Gastroesophageal sphincter (tissue), 4 donors: ENCODE data around the gene RPP38. TPM values are rescaled to one million over a fixed set of nuclear protein-coding genes. Genes with fewer than 3 reads are reported as not detected.
A peak's percentile ranks its signal among the peaks of the same experiment; 100 is the strongest.

Experiments
- ATAC-seq: fragments of 150-250 bp; one replicate; pipeline ENCODE4 v1.9.1; 2016; ENCODE audit warnings: mild to moderate bottlenecking, moderate library complexity
- H3K27ac ChIP-seq, 4 donors: fragments of 200-600 bp; sonication (generic) in 3 of 4; 1 replicate in 3 of 4; 2 replicates in 1 of 4; pipeline ENCODE4 v1.5.1; 2016 to 2019
- H3K27me3 ChIP-seq: fragments of 200-600 bp; sonication (generic); one replicate; pipeline ENCODE4 v1.5.1; 2019
- H3K36me3 ChIP-seq, 2 donors: fragments of 200-600 bp; sonication (generic); one replicate each; pipeline ENCODE4 v1.5.1; 2019; ENCODE audit warnings: control low read depth in 1 of 2
- H3K4me1 ChIP-seq, 3 donors: fragments of 200-600 bp; sonication (generic); 1 replicate in 2 of 3; 2 replicates in 1 of 3; pipeline ENCODE4 v1.5.1; 2016 to 2019; ENCODE audit warnings: control low read depth in 2 of 3
- H3K4me3 ChIP-seq, 2 donors: fragments of 200-600 bp; sonication (generic); one replicate each; pipeline ENCODE4 v1.5.1; 2019; ENCODE audit warnings: mild to moderate bottlenecking in 1 of 2, moderate library complexity in 1 of 2
- H3K9me3 ChIP-seq, 3 donors: fragments of 200-600 bp; sonication (generic); one replicate each; pipeline ENCODE4 v1.5.1; 2017 to 2019; ENCODE audit warnings: control low read depth in 2 of 3
- CTCF ChIP-seq, 4 experiments: fragments of 200-600 bp in 2 of 4; fragments of 450-650 bp in 2 of 4; sonication (generic) in 1 of 4; IDR thresholded peaks; one replicate each; pipeline ENCODE4 v1.5.1; 2017 to 2019; ENCODE audit warnings: antibody characterized with exemption in 4 of 4, mild to moderate bottlenecking in 2 of 4, moderate library complexity in 2 of 4
- EP300 ChIP-seq: sonication (generic); formaldehyde crosslinking; IDR thresholded peaks from one replicate; pipeline ENCODE4 v1.6.1; 2017; ENCODE audit warnings: antibody characterized with exemption, mild to moderate bottlenecking
- POLR2A ChIP-seq, 2 donors: fragments of 450-650 bp; IDR thresholded peaks; one replicate each; pipeline ENCODE4 v1.6.1; 2017; ENCODE audit warnings: antibody characterized with exemption in 2 of 2, mild to moderate bottlenecking in 2 of 2, moderate library complexity in 1 of 2
- POLR2AphosphoS5 ChIP-seq: sonication (generic); formaldehyde crosslinking; IDR thresholded peaks from one replicate; pipeline ENCODE4 v1.6.1; 2017; ENCODE audit warnings: antibody characterized with exemption
- WGBS, 2 donors: methylation state at CpG; one replicate each; pipeline ENCODE4 v1.1.5; 2018; ENCODE audit warnings: low coverage in 1 of 2; 5-methylcytosine and 5-hydroxymethylcytosine counted together
- total RNA-seq, 4 donors: library from RNA; depleted of rRNA; stranded (reverse); fragments of >200 nt; gene quantifications; one replicate each; pipeline ENCODE4 v1.1.0, GENCODE V29; 2016

Gene RPP38
- total RNA-seq, 4 donors from 2014 or later = 9.9 to 23.2 (median 14.9) TPM

- whole genome bisulfite sequencing, 2 donors = no CpG with 5 or more reads among the region's 4 CpGs
- H3K27me3 ChIP-seq = no peaks in the 10 kb centered on the region
- TF ChIP-seq EP300 (no peak), POLR2AphosphoS5 (no peak), POLR2A (IDR thresholded peaks at IDR 0.05) (no peak), CTCF (IDR thresholded peaks at IDR 0.05) (no peak)
- peaks cover 0 to 28% (median 0%) of the 10 kb centered on the region in 3 donors for H3K9me3 ChIP-seq
- no peaks in the 10 kb centered on the region for H3K4me1 ChIP-seq
- no peak overlapping the region for H3K4me3 ChIP-seq
- no peaks in the 10 kb centered on the region for H3K36me3 ChIP-seq
- no peak overlapping the region for H3K27ac ChIP-seq
- no peak for ATAC-seq
These were observed 27.9 kb upstream of the RPP38 start for GRCh38 chr10:15069230-15069629.

GRCh38 chr10:15072358-15072757 lies 24.8 kb upstream of the RPP38 start:
- Histone ChIP-seq H3K27me3 (no peaks in the 10 kb centered on the region), H3K9me3 (peaks cover 0 to 9% (median 0%) of the 10 kb centered on the region in 3 donors), H3K4me1 (no peaks in the 10 kb centered on the region), H3K27ac (no peak overlapping the region), H3K4me3 (no peak overlapping the region), H3K36me3 (no peaks in the 10 kb centered on the region)
- ATAC-seq = no peak
- 85% methylated on average over 5 of the region's 5 CpGs for WGBS, 2 donors
- TF ChIP-seq POLR2A (IDR thresholded peaks at IDR 0.05) (no peak), EP300 (no peak), POLR2AphosphoS5 (no peak), CTCF (IDR thresholded peaks at IDR 0.05) (no peak)

GRCh38 chr10:15075421-15075820 lies 21.7 kb upstream of the RPP38 start:
- Histone ChIP-seq H3K27ac (no peak overlapping the region), H3K27me3 (no peaks in the 10 kb centered on the region), H3K4me3 (no peak overlapping the region), H3K4me1 (no peaks in the 10 kb centered on the region), H3K9me3 (no peaks in the 10 kb centered on the region), H3K36me3 (no peaks in the 10 kb centered on the region)
- no peak for TF ChIP-seq CTCF (IDR thresholded peaks at IDR 0.05)
- no peak for ATAC-seq
- 83 to 90% methylated on average over 1 to 3 of the region's 3 CpGs for WGBS, 2 donors

GRCh38 chr10:15083674-15084501 lies 13.3 kb upstream of the RPP38 start:
- peak overlapping the region in 2 of 4 donors; percentile 50 to 51 for H3K27ac ChIP-seq
- no peak for ATAC-seq
- H3K9me3 ChIP-seq = no peaks in the 10 kb centered on the region
- H3K4me3 ChIP-seq = peak overlapping the region; percentile 47 to 49
- 39 to 63% methylated on average over 6 to 14 of the region's 18 CpGs for WGBS, 2 donors
- H3K36me3 ChIP-seq = no peaks in the 10 kb centered on the region
- H3K4me1 ChIP-seq = peaks cover 0 to 25% (median 0%) of the 10 kb centered on the region in 3 donors
- H3K27me3 ChIP-seq = no peaks in the 10 kb centered on the region
- no peak for TF ChIP-seq POLR2A (IDR thresholded peaks at IDR 0.05)
- TF ChIP-seq POLR2AphosphoS5 = no peak
- no peak for TF ChIP-seq CTCF (IDR thresholded peaks at IDR 0.05)

- 7 to 11% methylated on average over 4 to 7 of the region's 7 CpGs for WGBS, 2 donors
- Histone ChIP-seq H3K36me3 (no peaks in the 10 kb centered on the region), H3K4me3 (peak overlapping the region; percentile 47 to 49), H3K27me3 (no peaks in the 10 kb centered on the region), H3K27ac (peak overlapping the region in 3 of 4 donors; percentile 15 to 51 (median 50)), H3K4me1 (peaks cover 0 to 28% (median 0%) of the 10 kb centered on the region in 3 donors), H3K9me3 (no peaks in the 10 kb centered on the region)
- no peak for TF ChIP-seq EP300
- TF ChIP-seq CTCF (IDR thresholded peaks at IDR 0.05) = peak in 1 of 4 experiments; percentile 21
- TF ChIP-seq POLR2AphosphoS5 = no peak
- no peak for TF ChIP-seq POLR2A (IDR thresholded peaks at IDR 0.05)
- peak; percentile 73 for ATAC-seq
These were observed 12.6 kb upstream of the RPP38 start for GRCh38 chr10:15084502-15084922.
